ENCODE measurements around the gene LAMB4.

- TF ChIP-seq, protein P1, sequence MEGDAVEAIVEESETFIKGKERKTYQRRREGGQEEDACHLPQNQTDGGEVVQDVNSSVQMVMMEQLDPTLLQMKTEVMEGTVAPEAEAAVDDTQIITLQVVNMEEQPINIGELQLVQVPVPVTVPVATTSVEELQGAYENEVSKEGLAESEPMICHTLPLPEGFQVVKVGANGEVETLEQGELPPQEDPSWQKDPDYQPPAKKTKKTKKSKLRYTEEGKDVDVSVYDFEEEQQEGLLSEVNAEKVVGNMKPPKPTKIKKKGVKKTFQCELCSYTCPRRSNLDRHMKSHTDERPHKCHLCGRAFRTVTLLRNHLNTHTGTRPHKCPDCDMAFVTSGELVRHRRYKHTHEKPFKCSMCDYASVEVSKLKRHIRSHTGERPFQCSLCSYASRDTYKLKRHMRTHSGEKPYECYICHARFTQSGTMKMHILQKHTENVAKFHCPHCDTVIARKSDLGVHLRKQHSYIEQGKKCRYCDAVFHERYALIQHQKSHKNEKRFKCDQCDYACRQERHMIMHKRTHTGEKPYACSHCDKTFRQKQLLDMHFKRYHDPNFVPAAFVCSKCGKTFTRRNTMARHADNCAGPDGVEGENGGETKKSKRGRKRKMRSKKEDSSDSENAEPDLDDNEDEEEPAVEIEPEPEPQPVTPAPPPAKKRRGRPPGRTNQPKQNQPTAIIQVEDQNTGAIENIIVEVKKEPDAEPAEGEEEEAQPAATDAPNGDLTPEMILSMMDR (IDR thresholded peaks at IDR 0.05; ENCODE audit: insufficient read depth, low read length): no peak
- TF ChIP-seq POLR2AphosphoS5 (IDR thresholded peaks at IDR 0.05; ENCODE audit: low read depth) (no peak), REST (IDR thresholded peaks at IDR 0.05; ENCODE audit: insufficient replicate concordance, low read depth) (no peak), GABPA (IDR thresholded peaks at IDR 0.05; ENCODE audit: low read depth) (no peak), SPI1 (IDR thresholded peaks at IDR 0.05; ENCODE audit: borderline replicate concordance, low read depth) (no peak)
Measured at GRCh38 chr7:107994421-107995030, 135.6 kb downstream of the LAMB4 start.
